Sigmoid colon (tissue), 4 donors: ENCODE data around the gene MEGF6.

Experiments
- EP300 ChIP-seq, 4 donors: sonication (generic); formaldehyde crosslinking; IDR thresholded peaks; one replicate each; pipeline ENCODE4 v1.6.1; 2017; ENCODE audit warnings: antibody characterized with exemption in 4 of 4
- POLR2A ChIP-seq, 2 donors: fragments of 450-650 bp; IDR thresholded peaks; one replicate each; pipeline ENCODE4 v1.6.1; 2016; ENCODE audit warnings: antibody characterized with exemption in 2 of 2, mild to moderate bottlenecking in 2 of 2, moderate library complexity in 2 of 2
- POLR2AphosphoS5 ChIP-seq, 4 donors: sonication (generic); formaldehyde crosslinking; IDR thresholded peaks; one replicate each; pipeline ENCODE4 v1.6.1; 2017; ENCODE audit warnings: antibody characterized with exemption in 4 of 4
- TF ChIP-seq, protein P1 (sequence below), 4 experiments: fragments of 450-650 bp in 3 of 4; fragments of 200-600 bp in 1 of 4; IDR thresholded peaks; one replicate each; pipeline ENCODE4 v1.5.1; 2016 to 2019; ENCODE audit warnings: antibody characterized with exemption in 4 of 4, mild to moderate bottlenecking in 3 of 4, moderate library complexity in 2 of 4

DNA sequence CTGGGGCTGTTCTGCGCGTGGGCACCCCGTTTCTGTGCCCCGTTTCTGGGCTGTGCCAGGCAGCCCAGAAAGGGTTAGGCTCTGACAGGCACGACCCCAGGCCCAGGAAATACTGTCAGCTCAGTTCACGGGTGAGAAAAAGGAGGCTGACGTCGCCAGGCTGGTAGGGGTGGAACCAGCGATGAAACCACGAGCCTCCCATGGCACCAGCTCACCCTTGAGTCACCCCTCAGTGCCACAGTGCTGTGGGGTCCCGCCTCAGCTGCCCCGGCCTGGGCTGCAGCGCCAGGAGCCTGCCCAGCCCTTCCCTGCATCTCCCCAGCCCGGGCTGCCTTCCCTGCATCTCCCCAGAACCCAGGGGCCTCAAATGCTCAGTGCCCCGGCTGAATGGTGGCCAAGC is 11.5 kb downstream of the MEGF6 start:
- TF ChIP-seq, protein P1, sequence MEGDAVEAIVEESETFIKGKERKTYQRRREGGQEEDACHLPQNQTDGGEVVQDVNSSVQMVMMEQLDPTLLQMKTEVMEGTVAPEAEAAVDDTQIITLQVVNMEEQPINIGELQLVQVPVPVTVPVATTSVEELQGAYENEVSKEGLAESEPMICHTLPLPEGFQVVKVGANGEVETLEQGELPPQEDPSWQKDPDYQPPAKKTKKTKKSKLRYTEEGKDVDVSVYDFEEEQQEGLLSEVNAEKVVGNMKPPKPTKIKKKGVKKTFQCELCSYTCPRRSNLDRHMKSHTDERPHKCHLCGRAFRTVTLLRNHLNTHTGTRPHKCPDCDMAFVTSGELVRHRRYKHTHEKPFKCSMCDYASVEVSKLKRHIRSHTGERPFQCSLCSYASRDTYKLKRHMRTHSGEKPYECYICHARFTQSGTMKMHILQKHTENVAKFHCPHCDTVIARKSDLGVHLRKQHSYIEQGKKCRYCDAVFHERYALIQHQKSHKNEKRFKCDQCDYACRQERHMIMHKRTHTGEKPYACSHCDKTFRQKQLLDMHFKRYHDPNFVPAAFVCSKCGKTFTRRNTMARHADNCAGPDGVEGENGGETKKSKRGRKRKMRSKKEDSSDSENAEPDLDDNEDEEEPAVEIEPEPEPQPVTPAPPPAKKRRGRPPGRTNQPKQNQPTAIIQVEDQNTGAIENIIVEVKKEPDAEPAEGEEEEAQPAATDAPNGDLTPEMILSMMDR (IDR thresholded peaks at IDR 0.05): no peak
- no peak for TF ChIP-seq EP300 (IDR thresholded peaks at IDR 0.05)
- TF ChIP-seq POLR2A (IDR thresholded peaks at IDR 0.05): no peak
- no peak for TF ChIP-seq POLR2AphosphoS5 (IDR thresholded peaks at IDR 0.05)
